Hematopoietic multipotent progenitor cell treated with erythropoietin and hydrocortisone succinate and interleukin-3 and kit ligand, for 4 days (in vitro differentiated cells): Measurements from ENCODE around the gene PDLIM5.
"Not testable (repeated sequence)": the region's sequence is repeated elsewhere in the genome, so short reads cannot be mapped to it uniquely, and the experiment has no call there.

Source experiments
- DNase-seq: peaks from one replicate; pipeline ENCODE4 v3.0.0-alpha.2; 2015

PDLIM5 gene

DNA sequence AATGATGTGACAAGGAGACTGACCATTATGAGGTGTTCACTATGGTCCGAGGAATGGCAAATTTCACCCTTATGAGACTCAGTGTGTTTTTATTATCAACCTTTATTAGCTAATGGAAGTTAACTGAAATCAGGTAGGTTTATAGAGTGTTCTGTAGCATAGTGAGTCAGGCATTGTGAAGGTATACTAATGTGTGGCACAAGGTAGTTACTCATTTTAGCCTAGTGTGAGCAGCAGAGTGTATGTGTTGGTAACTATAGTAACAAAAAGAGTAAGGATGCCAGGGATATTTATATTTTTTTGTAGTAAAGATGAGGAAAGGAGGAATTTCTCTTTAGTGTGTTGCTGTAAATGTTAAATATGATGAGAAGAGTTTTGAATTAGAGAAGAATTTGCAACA, 12.0 kb downstream of the PDLIM5 start:
- no peak for DNase-seq

DNA sequence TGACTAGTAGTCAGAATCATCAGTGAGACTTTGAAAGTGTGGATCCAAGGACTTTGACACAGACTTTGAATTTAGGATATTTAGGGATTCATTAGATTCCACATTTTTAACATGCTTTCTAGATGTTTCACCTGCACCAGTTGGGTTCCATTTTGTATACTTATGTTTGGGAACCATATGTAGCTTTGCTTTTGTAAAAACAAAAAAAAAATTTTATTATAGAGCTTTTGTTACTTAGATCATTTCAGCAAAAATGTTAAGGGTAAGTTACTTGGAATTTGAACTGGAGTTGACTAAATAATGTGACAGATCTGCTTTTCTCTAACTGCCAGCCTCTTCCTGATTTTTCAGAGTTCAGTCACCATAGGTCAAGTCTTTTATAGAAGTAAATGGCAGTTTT, 14.6 kb downstream of the PDLIM5 start:
- no peak for DNase-seq

GRCh38 chr4:94466923-94467322, 15.2 kb downstream of the PDLIM5 start:
- no peak for DNase-seq

DNA sequence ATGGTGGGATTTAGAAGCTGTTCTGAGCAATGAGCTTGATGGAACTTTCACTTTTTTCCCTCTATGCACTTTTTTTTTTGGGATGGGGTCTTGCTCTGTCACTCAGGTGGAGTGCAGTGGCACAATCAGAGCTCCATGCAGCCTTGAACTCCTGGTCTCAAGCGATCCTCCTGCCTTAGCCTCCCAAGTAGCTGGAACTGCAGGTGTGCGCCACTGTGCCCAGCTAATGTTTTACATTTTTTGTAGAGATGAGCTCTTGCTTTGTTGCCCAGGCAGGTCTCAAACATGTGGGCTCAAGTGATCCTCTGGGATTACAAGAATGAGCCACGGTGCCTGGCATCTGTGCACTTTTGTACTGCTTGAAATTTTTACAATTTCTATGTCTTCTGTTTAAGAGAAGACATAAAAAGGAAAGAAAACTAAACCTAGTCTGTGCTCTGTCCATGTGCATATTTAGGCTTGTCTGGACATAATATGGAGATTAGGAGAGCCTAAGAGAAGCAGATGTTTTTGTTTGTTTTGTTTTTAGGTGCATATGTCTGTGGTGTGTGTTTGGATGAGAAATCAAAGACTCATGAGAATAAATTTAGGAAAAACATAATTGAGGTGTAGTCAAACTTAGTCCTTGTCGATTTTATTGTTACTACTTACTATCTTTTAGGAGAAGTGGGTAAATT, 16.5 kb downstream of the PDLIM5 start:
- no peak for DNase-seq

DNA sequence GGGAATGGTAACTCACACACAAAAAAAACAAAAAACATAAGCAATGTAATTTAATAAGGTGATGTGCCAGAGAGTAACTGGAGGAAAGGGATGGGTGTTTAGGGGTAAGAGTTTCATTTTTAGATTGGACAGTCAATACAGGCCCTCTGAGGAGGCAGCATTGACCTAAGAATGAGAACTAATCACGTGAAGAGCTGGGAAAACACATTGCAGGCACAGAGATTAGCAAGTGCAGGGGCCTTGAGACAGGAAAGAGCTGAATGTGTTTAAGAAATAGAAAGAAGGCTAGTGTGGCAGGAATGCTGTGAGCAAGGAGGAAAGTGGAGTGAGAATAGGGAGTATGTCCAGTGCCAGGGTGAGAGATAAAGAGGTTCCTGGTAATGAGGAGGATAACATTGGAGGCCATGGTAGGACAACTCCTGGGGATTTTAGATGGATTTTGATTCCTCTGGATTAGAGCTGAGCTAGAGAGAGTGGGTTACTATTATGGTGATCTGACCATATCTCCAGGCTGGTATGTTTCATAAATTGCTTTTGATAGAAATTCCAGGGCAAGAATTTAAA, 17.6 kb downstream of the PDLIM5 start:
- DNase-seq = no peak

- no peak for DNase-seq
Measured at GRCh38 chr4:94470132-94470531, 18.4 kb downstream of the PDLIM5 start.

DNA sequence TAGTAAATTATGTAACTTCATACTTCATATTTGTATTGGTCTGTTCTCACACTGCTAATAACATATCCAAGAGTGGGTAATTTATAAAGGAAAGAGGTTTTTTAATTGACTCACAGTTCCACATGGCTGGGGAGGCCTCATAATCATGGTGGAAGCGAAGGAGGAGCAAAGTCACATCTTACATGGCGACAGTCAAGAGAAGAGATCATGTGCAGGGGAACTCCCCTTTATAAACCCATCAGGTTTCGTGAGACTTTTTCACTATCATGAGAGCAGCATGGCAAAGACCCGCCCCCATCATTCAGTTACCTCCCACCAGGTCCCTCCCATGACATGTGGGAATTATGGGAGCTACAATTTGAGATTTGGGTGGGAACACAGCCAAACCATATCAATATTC, 19.0 kb downstream of the PDLIM5 start:
- DNase-seq = not testable (repeated sequence)

GRCh38 chr4:94472056-94472826, 20.5 kb downstream of the PDLIM5 start:
- DNase-seq = no peak

DNA sequence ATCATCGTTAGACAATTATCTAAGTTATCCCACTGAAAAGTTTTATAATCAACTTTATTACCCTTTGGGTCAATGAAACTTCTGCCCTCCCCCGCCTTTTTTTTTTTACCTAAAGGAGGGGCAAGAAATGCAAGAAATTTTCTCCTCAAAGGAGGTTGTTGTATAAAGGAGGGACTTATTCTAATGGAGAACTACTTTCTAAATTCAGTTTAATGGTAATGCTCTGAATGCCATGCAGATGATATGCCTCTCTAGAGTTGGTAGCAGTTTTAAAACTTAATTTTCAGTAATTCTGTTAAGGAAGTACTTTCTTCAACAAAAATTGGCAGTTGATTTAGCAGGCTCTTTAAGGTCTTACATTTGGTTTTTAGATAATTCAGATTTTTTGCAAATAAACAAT, 23.3 kb downstream of the PDLIM5 start:
- no peak for DNase-seq

DNA sequence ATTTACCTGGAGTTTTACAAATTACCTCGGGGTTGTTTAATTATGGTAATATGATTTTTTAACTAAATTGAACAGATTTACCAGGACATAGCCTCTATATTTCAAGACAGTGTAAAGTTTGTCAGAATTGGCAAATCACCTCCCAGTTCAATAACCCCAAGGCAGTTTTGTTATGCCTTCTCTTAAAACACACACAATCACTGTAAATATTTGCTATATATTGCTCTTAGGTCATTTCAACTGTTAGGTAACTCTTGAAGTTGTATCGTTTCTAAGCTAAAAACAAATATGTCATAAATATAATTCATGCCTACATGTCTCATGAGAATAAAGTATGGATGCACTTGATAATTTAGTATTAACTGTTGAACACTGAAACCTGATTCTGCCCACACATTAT, 24.1 kb downstream of the PDLIM5 start:
- DNase-seq = no peak

DNA sequence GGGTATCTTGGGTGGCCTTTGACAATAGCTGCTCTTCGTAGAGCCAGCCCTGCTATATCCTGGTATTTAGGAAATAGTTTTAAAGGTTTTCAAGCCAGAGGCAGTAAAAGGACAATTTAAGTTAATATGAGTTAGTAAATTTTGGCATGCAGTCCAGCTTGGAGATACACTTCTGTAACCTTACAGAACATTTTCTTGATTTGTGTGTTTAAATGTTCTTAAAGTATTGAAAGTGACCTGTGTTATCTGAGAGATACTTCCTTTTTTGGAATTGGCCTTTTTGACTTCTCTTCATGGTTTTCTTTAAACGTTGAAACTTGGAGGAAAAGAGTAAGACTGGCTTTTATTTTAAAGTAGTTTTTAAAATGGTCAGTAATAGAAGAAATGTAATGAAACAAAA, 25.5 kb downstream of the PDLIM5 start:
- DNase-seq = peak; percentile 11

DNA sequence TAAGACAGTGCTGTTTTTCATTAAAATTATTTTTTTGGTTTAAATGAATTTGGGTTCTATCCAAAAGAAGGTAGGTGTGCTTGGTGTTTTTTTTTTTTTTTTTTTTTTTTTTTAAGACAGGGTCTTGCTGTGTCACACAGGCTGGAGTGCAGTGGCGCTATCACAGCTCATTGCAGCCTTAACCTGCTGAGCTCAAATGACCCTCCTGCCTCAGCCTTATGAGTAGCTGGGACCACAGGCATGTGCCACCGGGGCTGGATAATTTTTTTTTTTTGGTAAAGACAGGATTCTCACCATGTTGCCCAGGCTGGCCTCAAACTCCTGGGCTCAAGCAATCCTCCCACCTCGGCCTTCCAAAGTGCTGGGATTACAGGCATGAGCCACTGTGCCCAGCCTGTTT, 27.1 kb downstream of the PDLIM5 start:
- DNase-seq = not testable (repeated sequence)

DNA sequence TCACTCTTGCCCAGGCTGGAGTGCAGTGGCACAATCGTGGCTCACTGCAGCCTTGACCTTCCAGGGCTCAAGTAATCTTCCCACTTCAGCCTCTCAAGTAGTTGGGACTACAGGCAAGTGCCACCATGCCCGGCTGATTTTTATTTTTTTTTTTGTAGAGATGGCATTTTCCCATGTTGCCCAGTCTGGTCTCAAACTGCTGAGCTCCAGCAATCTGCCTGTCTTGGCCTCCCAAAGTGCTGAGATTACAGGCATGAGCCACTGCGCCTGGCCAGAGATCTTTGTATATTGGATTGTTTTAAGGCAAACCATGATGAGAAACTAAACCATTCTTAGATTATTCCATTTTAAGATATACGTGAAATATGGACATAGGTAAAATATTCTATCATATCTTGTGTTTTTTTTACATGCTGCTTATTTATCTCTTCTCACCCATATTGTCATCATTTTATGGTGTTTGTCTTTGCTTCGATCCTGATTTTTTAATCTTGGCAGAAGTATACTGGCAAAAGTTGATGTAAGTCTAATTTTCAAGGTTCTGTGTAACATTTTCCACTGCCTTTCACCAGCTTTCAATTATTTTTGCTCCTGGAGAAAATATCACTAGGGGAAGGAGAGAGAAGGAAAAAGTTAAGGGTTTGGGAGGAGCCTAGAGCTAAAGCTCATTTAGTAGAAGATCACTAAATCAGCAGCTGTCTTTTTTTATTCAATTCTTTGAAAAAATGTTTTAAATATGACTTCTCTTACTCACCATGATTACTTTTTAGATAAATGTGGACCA, 27.8 kb downstream of the PDLIM5 start:
- no peak for DNase-seq

GRCh38 chr4:94480362-94480951, 28.7 kb downstream of the PDLIM5 start:
- no peak for DNase-seq

DNA sequence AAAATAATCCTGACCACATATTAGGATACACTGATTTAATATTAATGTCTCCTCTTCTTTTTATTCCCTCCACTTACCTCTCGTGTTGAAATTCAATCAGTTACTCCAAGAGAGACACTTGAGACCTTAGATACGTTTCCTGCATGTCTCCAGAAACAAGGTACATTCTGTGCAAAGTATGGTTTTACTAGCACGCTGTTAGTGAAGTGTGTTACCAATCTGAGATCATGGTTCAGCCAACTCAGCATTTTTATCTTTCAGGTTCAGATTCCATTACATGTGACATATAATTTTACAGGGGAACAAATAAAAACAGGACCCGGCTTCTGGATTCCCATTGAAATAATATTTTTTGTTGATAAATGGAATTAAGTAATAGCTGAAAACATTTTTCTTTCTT, 32.2 kb downstream of the PDLIM5 start:
- no peak for DNase-seq

- DNase-seq = no peak
Measured at GRCh38 chr4:94484818-94485217, 33.1 kb downstream of the PDLIM5 start.

- peak; percentile 38 for DNase-seq
Measured at GRCh38 chr4:94486372-94486801, 34.6 kb downstream of the PDLIM5 start.

- DNase-seq = no peak
Measured at GRCh38 chr4:94488670-94489069, 36.9 kb downstream of the PDLIM5 start.

GRCh38 chr4:94489098-94489497, 37.4 kb downstream of the PDLIM5 start:
- DNase-seq = no peak

GRCh38 chr4:94490437-94490836, 38.7 kb downstream of the PDLIM5 start:
- DNase-seq = no peak

DNA sequence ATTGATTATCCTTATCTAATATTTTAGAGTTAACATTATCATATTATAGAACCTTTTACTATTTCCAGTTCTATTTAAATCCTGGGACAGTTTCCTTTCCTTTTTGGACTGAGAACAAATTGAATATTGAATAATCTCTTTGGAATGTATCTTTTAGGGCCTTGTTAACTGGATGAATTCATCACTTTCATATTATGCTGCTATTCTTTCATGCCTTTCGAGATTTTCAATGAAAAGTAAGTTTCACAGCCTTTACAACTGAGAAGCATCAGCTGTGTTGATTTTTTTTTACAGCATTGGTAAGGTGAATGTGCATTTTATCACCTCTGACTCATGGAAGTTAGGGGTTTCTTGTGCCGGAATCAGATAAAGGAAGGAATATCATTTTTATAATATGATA, 39.6 kb downstream of the PDLIM5 start:
- no peak for DNase-seq

GRCh38 chr4:94495408-94495807, 43.7 kb downstream of the PDLIM5 start:
- DNase-seq = no peak

- no peak for DNase-seq
Measured at GRCh38 chr4:94497690-94498089, 45.9 kb downstream of the PDLIM5 start.
